GM12892 (cell line): ENCODE results near the gene CUBN.

Experiments used
- POLR2A ChIP-seq: IDR thresholded peaks from 2 replicates; pipeline ENCODE4 v1.6.1; 2011; ENCODE audit warnings: low read depth, low read length, control low read depth
- POLR2AphosphoS5 ChIP-seq: IDR thresholded peaks from 2 replicates; pipeline ENCODE4 v1.6.1; 2011; ENCODE audit warnings: low read depth, low read length, control low read depth

DNA sequence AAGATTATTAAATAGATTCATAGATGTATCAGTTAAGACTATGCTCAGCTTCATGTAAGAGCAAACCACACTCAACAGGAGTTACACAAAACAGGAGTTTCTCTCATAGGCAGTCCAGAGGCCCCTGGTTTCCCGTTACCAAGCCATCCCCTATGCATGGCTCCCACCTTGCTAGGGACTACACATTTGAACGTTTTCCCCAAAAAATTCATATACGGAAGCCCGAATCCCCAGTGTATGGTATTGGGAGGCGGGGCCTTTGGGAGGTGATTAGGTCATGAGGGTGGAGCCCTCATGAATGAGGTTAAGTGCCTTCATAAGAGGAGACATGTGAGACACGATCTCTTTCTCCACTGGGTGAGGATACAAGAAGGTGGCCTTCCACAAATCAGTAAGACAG is 341.5 kb downstream of the CUBN start:
- no peak for TF ChIP-seq POLR2A
- TF ChIP-seq POLR2AphosphoS5 = no peak
